HCT116 (cell line): Measurements from ENCODE around the gene IL1RAPL2. TPM values are rescaled to one million over a fixed set of nuclear protein-coding genes. Genes with fewer than 3 reads are reported as not detected.

Source experiments
- ATAC-seq: fragments of 200-7000 bp; cut with Tn5 transposase; 2 replicates; pipeline ENCODE4 v1.9.1; 2020; ENCODE audit warnings: mild to moderate bottlenecking, moderate library complexity
- BruUV-seq: library from RNA; stranded (reverse); fragments of 400-500 nt; replicated peaks from 2 replicates; lab custom pipeline; 2021; lab: Mats Ljungman, UMichigan
- CTCF ChIA-PET: fragments of 300-600 bp; sonication (Branson Sonifier 250); formaldehyde crosslinking; loops from one replicate; lab custom pipeline; 2021; ENCODE audit warnings: antibody characterized with exemption; lab: Charles Lee
- POLR2A ChIA-PET: fragments of 300-600, 350-600 bp; sonication (Branson Sonifier 250); formaldehyde crosslinking; loops from one replicate; lab custom pipeline; 2021; ENCODE audit warnings: antibody characterized with exemption; lab: Charles Lee
- RAD21 ChIA-PET, 2 experiments: fragments of 300-600 bp; sonication (Branson Sonifier 250); formaldehyde crosslinking; loops; one replicate each; lab custom pipeline; 2023; ENCODE audit warnings: low total read pairs in 2 of 2; ENCODE audit not compliant: uncharacterized antibody in 2 of 2, unreplicated experiment in 2 of 2, low non-redundant PET in 1 of 2; lab: Charles Lee
- DNase-seq: peaks from one replicate; pipeline ENCODE4 v3.0.0-alpha.2; 2010; ENCODE audit warnings: low read depth, low spot score
- H2AFZ ChIP-seq: fragments of 200-600 bp; shearing (Covaris generic), sonication (generic); 2 replicates; pipeline ENCODE4 v1.6.1; 2017; ENCODE audit warnings: low read depth, mixed run types, mixed read lengths, antibody characterized with exemption, low read length; ENCODE audit not compliant: poor library complexity, severe bottlenecking
- H3K27ac ChIP-seq: 2 replicates; pipeline ENCODE4 v1.5.1; 2012; ENCODE audit warnings: low read depth, low read length
- H3K27me3 ChIP-seq: fragments of 200-600 bp; sonication (generic); 2 replicates; pipeline ENCODE4 v1.6.1; 2016; ENCODE audit warnings: mixed run types, low read length, mixed read lengths; ENCODE audit not compliant: insufficient read depth
- H3K36me3 ChIP-seq, 2 experiments: fragments of 200-500 bp in 1 of 2; fragments of 200-600 bp in 1 of 2; sonication (Bioruptor generic) in 1 of 2; sonication (generic) in 1 of 2; 2 replicates each; pipeline versions ENCODE4 v1.5.1 to v1.6.1; 2014 to 2016; ENCODE audit warnings: low read length in 2 of 2, inconsistent platforms in 1 of 2, mixed read lengths in 1 of 2, mixed run types in 1 of 2; ENCODE audit not compliant: insufficient read depth in 2 of 2, control insufficient read depth in 1 of 2
- H3K4me1 ChIP-seq, 2 experiments: fragments of 200-600 bp in 1 of 2; sonication (generic) in 1 of 2; 2 replicates each; pipeline versions ENCODE4 v1.5.1 to v1.6.1; 2012 to 2017; ENCODE audit warnings: low read length in 2 of 2, inconsistent platforms in 1 of 2, mild to moderate bottlenecking in 1 of 2, mixed read lengths in 1 of 2, mixed run types in 1 of 2, moderate library complexity in 1 of 2; ENCODE audit not compliant: insufficient read depth in 2 of 2, control insufficient read depth in 1 of 2
- H3K4me2 ChIP-seq: fragments of 200-600 bp; sonication (generic); 2 replicates; pipeline ENCODE4 v1.6.1; 2017; ENCODE audit warnings: mixed run types, low read length, mixed read lengths
- H3K4me3 ChIP-seq, 2 experiments: fragments of 200-600 bp in 1 of 2; sonication (generic) in 1 of 2; replicated peaks in 1 of 2; 2 replicates each; pipeline ENCODE4 v1.5.1; 2011 to 2016; ENCODE audit warnings: low read length in 2 of 2, control low read depth in 1 of 2, low read depth in 1 of 2, mild to moderate bottlenecking in 1 of 2, mixed read lengths in 1 of 2, mixed run types in 1 of 2
- H3K79me2 ChIP-seq: fragments of 200-600 bp; sonication (generic); 2 replicates; pipeline ENCODE4 v1.6.1; 2017; ENCODE audit warnings: mild to moderate bottlenecking, mixed run types, low read length, moderate library complexity, mixed read lengths; ENCODE audit not compliant: insufficient read depth
- H3K9ac ChIP-seq: fragments of 200-600 bp; sonication (generic); 2 replicates; pipeline ENCODE4 v1.6.1; 2016; ENCODE audit warnings: low read length, mixed read lengths
- H3K9me2 ChIP-seq: fragments of 200-600 bp; sonication (generic), shearing (Covaris generic); 2 replicates; pipeline ENCODE4 v1.6.1; 2017; ENCODE audit warnings: mixed run types, mild to moderate bottlenecking, moderate library complexity; ENCODE audit not compliant: insufficient read depth
- H3K9me3 ChIP-seq, 2 experiments: fragments of 200-500 bp in 1 of 2; fragments of 200-600 bp in 1 of 2; sonication (Bioruptor generic) in 1 of 2; sonication (generic) in 1 of 2; 2 replicates each; pipeline ENCODE4 v1.6.1; 2014 to 2017; ENCODE audit warnings: low read length in 2 of 2, mixed read lengths in 2 of 2, inconsistent platforms in 1 of 2, low read depth in 1 of 2, mild to moderate bottlenecking in 1 of 2, mixed run types in 1 of 2, moderate library complexity in 1 of 2; ENCODE audit not compliant: control insufficient read depth in 1 of 2, insufficient read depth in 1 of 2
- H4K20me1 ChIP-seq: fragments of 200-600 bp; sonication (generic), shearing (Covaris generic); 2 replicates; pipeline ENCODE4 v1.6.1; 2017; ENCODE audit warnings: mixed run types, mild to moderate bottlenecking, moderate library complexity; ENCODE audit not compliant: insufficient read depth
- EZH2 ChIP-seq: fragments of 200-600 bp; sonication (generic); IDR thresholded peaks from 2 replicates; pipeline ENCODE4 v1.6.1; 2017; ENCODE audit warnings: antibody characterized with exemption, mixed run types
- POLR2AphosphoS5 ChIP-seq: IDR thresholded peaks from 2 replicates; pipeline ENCODE4 v1.6.1; 2011; ENCODE audit warnings: mild to moderate bottlenecking, low read depth, low read length, moderate library complexity
- SP1 ChIP-seq: IDR thresholded peaks from 2 replicates; pipeline ENCODE4 v1.6.1; 2012; ENCODE audit warnings: low read depth
- TCF7L2 ChIP-seq: IDR thresholded peaks from 2 replicates; pipeline ENCODE4 v1.7.0; 2011; ENCODE audit warnings: borderline replicate concordance, inconsistent platforms; ENCODE audit not compliant: insufficient read depth, insufficient read length; ENCODE audit errors: extremely low read depth
- YY1 ChIP-seq: IDR thresholded peaks from 2 replicates; pipeline ENCODE4 v1.6.1; 2011; ENCODE audit warnings: low read length, low read depth, moderate library complexity, mild to moderate bottlenecking; ENCODE audit not compliant: insufficient replicate concordance; ENCODE audit errors: extremely low read depth
- ZFX ChIP-seq: fragments of 450-650 bp; IDR thresholded peaks from 2 replicates; pipeline ENCODE4 v1.6.1; 2017
- ZNF274 ChIP-seq: fragments of 200-500 bp; sonication (Bioruptor generic); IDR thresholded peaks from 2 replicates; pipeline ENCODE4 v1.6.1; 2014; ENCODE audit warnings: mild to moderate bottlenecking, low read depth, low read length, inconsistent platforms
- intact Hi-C: fragments of 100-400 bp; cut with micrococcal nuclease; formaldehyde crosslinking; loops from 2 replicates; pipeline ENCODE4 v1.10.0; 2022
- total RNA-seq: library from RNA; stranded (reverse); gene quantifications from one replicate; pipeline ENCODE4 v1.2.1, GENCODE V29; 2021; ENCODE audit not compliant: unreplicated experiment
- TF ChIP-seq, protein P1 (sequence below), 3 experiments: fragments of 200-600 bp in 1 of 3; sonication (generic) in 1 of 3; IDR thresholded peaks in 2 of 3; conservative IDR thresholded peaks in 1 of 3; 2 replicates each; pipeline ENCODE4 v1.5.1; 2012 to 2017; ENCODE audit warnings: low read depth in 2 of 3, low read length in 2 of 3, antibody characterized with exemption in 1 of 3, borderline replicate concordance in 1 of 3, control low read depth in 1 of 3, mild to moderate bottlenecking in 1 of 3, mixed read lengths in 1 of 3, mixed run types in 1 of 3, moderate library complexity in 1 of 3; ENCODE audit not compliant: insufficient read depth in 1 of 3

Gene IL1RAPL2
- total RNA-seq, 1 experiment from 2014 or later, result not detected

DNA sequence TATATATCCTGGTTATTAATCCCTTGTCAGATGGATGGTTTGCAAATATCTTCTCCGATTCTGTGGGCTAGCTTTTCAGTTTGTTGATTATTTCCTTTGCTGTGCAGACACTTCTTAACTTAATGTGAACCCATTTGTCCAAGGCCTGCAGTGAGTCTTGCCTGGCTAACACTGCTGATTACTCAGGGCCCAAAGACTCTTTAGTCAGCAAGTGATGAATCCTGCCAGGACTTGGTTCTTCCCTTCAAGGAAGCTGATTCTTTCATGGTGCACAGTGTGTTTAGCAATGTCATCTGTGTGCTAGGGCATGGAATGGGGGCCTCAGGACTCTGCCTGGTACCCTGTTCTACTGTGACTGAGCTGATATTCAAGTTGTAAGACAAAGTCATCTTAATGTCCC lies 736.2 kb downstream of the IL1RAPL2 start (continued):
- no peak for TF ChIP-seq YY1

DNA sequence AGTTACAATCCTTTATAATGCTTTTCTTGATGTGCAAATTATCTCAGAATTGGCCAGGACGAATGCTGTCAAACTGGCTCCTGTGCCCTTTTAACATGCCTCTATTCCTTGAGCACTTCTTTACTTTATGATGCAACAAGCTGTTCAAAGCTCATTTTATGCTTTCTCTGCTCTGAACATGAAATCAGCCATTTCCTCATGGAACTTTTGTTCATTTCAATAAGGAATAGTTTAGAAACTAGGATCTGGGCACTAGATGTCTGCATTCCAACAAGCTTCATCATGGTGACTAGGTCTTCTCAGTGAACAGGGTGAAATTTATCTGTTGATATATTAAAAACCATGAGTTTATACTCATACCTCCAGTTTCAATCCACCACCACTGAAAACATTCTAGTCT lies 741.8 kb downstream of the IL1RAPL2 start:
- Histone ChIP-seq H3K36me3 (no peaks in the 10 kb centered on the region), H3K27ac (no peak overlapping the region), H3K4me3 (no peak overlapping the region), H3K9me2 (no peaks in the 10 kb centered on the region), H3K9ac (no peak overlapping the region), H3K27me3 (no peaks in the 10 kb centered on the region), H3K4me2 (no peak overlapping the region), H4K20me1 (no peaks in the 10 kb centered on the region), H2AFZ (no peak overlapping the region), H3K4me1 (no peaks in the 10 kb centered on the region), H3K9me3 (no peaks in the 10 kb centered on the region), H3K79me2 (no peaks in the 10 kb centered on the region)
- DNase-seq (no peak), ATAC-seq (no peak)
- intact Hi-C loops, result no loop called here
- POLR2A ChIA-PET, result no interaction called here
- CTCF ChIA-PET, result no interaction called here
- TF ChIP-seq TCF7L2 (no peak), SP1 (no peak), POLR2AphosphoS5 (no peak), EZH2 (no peak), ZFX (no peak), YY1 (no peak), ZNF274 (no peak)
- TF ChIP-seq, protein P1, sequence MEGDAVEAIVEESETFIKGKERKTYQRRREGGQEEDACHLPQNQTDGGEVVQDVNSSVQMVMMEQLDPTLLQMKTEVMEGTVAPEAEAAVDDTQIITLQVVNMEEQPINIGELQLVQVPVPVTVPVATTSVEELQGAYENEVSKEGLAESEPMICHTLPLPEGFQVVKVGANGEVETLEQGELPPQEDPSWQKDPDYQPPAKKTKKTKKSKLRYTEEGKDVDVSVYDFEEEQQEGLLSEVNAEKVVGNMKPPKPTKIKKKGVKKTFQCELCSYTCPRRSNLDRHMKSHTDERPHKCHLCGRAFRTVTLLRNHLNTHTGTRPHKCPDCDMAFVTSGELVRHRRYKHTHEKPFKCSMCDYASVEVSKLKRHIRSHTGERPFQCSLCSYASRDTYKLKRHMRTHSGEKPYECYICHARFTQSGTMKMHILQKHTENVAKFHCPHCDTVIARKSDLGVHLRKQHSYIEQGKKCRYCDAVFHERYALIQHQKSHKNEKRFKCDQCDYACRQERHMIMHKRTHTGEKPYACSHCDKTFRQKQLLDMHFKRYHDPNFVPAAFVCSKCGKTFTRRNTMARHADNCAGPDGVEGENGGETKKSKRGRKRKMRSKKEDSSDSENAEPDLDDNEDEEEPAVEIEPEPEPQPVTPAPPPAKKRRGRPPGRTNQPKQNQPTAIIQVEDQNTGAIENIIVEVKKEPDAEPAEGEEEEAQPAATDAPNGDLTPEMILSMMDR (IDR thresholded peaks at IDR 0.05 in 2 of 3, conservative IDR thresholded peaks at IDR 0.05 in 1 of 3; ENCODE audit: borderline replicate concordance in 1 of 3, insufficient read depth in 1 of 3, low read depth in 2 of 3, low read length in 2 of 3), result no peak
- BruUV-seq, result no TSS peak
- RAD21 ChIA-PET, result no interaction called here
